HG02852 (cell line): ENCODE data around the gene VWA5B2.

Experiments
- ATAC-seq: cut with Tn5 transposase; IDR thresholded peaks from one replicate; pipeline ENCODE4 v1.9.1; 2021; ENCODE audit warnings: mild to moderate bottlenecking, moderate library complexity; ENCODE audit not compliant: unreplicated experiment

The VWA5B2 gene

DNA sequence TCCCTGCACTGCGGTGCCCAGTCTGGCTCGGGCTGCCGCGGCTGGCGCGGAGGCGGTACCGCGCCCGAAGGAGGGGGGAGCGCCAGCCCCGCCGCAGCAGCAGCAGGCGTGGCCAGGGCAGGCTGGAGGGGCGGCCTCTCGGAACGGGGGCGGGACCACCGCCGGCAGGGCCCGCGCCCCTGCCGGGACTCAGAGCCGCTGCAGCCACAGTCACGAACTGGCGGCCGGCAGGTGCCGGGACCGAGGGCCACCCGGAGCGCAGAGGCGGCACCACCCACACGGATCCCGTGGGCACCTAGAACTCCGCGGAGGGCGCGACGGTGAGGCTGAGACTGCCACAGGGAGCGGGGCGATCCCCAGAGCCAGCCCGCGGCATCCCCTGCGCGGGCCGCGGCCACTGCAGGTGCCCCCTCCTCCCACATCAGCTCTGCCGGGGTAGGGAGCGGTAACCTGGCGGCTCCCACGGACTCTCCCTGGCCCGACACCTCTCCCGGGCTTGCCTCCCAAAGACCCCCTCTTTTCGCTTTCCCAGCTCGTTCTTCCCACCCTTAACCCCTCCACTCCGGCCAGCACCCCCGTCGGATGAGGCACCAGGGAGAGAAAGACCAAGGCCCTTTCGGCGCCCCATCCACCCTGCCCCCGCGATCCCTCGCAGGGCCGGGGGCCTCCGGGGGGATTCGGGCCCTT lies at the start of gene VWA5B2:
Gene VWA5B2 (plus strand): TSS at position 192 of the 687 bp plus-strand sequence. CDS start 944 bp downstream, outside the sequence.
- ATAC-seq: peak; percentile 76

DNA sequence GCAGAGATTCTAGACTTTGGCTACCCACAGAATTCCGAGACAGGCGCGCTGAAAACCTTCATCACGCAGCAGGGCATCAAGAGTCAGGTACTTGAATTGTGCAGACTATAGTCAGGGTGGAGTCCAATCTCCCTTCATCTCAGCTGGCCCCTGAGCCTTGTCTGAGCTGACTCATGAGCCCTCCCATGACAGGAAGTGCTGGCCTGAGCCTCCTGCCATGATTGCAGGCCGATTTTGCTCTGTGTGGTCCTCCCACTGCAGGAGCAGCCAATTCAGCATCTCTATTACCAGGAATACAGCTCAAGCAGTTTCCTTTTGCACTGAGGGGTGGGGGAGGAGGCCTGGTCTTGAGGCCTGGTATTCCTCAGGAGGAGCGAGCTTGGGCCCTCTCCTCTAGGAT lies 49.2 kb upstream of the VWA5B2 start:
- ATAC-seq: no peak

DNA sequence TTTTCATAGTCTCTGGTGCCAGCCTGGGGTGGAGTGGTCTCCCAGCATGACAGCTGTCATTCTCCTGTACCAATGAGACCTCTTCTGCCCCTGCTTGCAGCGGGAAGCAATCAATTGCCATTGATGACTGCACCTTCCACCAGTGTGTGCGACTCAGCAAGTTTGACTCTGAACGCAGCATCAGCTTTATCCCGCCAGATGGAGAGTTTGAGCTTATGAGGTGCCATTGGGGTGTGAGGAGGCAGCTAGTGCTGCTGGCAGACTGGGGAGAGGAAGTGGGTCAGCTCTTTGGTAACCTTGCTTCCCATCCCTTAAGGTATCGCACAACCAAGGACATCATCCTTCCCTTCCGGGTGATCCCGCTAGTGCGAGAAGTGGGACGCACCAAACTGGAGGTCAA lies 47.8 kb upstream of the VWA5B2 start:
- ATAC-seq: no peak

DNA sequence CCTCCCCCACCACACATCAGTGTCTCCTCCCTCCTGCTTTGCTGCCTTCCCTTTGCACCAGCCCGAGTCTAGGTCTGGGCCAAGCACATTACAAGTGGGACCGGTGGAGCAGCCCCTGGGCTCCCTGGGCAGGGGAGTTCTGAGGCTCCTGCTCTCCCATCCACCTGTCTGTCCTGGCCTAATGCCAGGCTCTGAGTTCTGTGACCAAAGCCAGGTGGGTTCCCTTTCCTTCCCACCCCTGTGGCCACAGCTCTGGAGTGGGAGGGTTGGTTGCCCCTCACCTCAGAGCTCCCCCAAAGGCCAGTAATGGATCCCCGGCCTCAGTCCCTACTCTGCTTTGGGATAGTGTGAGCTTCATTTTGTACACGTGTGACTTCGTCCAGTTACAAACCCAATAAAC lies 45.7 kb upstream of the VWA5B2 start:
- ATAC-seq: no peak

DNA sequence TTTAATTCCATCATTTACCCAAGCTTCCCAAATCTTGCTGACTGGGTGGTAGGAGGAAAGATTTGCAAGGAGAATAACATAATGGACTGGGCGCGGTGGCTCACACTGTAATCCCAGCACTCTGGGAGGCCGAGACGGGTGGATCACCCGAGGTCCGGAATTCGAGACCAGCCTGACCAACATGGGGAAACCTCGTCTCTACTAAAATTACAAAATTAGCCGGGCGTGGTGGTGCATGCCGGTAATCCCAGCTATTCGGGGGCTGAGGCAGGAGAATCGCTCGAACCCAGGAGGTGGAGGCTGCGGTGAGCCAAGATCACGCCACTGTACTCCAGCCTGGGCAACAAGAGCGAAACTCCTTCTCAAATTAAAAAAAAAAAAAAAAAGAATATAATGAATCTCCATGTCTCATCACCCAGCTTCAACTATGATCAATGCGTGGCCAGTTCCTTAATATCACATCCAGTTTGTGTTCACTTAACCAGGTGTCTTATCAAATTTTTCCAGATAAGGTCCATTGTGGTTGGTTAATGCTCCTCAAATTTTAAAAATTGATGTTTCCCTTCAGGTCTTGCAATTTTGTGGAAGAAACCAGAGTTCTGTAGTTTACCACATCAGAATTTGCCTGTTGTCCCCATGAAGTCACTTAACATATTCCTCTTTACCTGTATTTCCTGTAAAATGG lies 44.7 kb upstream of the VWA5B2 start:
- ATAC-seq: no peak

DNA sequence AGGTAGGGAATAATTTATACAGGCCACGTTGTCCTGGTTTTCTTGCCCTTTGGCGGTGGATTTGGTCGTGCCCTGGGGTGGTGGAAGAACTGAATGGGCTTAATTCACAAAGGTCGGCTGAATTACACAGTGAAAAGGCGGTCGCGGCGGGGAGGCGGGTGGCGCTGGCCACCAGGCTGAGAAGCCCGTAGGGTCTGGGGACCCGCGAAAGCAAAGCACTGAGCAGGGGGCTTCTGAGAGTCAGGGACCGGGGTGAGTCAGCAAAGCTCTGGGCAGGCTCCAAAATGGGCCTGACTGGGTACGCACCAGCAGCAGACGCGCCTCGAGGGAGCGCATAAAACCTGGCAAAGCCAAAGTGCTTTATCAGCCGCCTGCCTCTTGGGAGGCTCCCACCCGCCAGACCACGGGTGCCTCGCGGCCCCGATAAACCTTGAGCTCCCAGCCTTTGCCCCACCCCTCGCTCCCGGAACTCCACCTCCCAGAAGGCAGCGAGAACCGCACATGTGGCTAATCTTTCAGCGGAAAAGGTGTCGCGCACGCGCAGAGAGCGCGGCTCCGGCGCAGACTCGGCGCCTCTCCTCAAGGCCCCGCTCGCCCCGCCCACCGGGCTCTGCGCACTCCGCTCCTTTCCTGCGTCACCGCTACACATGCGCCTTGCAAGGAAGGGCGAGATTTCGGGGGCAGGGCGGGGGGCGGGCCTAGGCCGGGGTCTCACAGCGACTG lies 43.8 kb upstream of the VWA5B2 start:
- ATAC-seq: peak; percentile 91

DNA sequence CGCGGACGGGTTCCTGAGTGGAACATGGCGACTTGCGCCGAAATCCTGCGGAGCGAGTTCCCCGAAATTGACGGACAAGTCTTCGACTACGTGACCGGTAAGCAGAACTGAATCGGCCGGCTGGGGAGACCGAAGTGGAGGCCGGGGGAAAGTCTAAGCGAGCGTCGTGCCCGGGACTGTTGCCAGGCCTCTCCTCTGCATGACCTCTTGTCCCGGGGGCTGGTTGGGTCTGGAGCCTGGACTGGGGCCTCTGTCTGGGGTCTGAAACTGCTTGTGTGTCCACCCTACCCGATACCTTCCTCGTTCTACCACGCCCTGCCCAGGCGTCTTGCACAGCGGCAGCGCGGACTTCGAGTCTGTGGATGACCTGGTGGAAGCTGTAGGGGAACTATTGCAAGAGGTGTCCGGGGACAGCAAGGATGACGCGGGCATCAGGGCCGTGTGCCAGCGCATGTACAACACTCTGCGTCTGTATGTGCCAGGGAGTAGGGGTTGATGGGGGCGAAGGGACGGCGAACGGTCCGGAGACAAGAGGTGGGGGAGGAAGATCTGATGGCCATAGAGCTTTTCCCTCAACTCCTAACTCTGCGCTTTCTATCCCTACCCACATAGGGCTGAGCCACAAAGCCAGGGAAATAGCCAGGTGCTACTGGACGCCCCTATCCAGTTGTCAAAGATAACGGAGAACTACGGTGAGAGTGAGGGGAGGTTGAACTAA lies 43.0 kb upstream of the VWA5B2 start, which contains the start of gene ABCF3:
Gene ABCF3 (plus strand): TSS at position 16 of the 718 bp plus-strand sequence. CDS start 9 bp downstream, at position 25.
- ATAC-seq: peak; percentile 32

DNA sequence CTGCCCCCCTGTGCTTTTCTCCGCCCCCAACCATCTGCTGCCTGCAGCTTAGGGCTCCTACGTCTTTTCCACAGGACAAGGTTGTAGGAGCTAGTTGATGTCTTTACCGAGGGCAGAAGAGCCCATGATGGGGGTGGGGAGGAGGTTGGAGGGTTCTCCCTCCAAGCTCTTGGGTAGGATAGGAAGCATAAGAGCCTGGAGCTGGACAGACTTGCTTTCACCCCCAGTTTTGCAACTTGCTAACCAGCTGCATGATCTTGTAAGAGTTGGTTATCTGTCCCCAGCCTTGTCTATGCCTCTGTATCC lies 42.5 kb upstream of the VWA5B2 start:
- no peak for ATAC-seq

DNA sequence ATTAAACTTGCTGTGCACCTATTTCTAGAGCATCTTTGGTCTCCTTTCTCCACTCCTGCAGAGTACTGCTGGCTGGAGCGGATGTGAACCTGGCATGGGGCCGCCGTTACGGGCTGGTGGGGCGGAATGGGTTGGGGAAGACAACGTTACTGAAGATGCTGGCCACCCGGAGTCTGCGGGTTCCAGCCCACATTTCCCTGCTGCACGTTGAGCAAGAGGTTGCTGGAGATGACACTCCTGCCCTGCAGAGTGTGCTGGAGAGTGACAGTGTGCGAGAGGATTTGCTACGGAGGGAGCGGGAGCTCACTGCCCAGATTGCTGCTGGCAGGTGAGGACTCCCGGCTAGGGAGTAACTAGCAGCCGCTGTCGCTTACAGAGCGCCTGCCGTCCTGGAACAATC lies 41.3 kb upstream of the VWA5B2 start:
- ATAC-seq: no peak

DNA sequence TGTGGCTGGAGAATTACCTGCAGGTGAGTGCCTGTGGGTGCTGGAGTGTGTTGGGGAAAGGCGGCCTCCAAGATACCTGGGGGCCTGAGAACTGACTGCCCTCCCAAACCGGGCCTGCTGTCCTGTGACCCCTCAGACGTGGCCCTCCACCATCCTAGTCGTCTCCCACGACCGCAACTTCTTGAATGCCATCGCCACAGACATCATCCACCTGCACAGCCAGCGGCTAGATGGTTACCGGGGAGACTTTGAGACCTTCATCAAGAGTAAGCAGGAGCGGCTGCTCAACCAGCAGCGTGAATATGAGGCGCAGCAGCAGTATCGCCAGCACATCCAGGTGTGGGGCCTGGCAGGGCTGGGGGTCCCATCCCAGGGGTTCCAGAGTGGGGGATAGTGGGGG lies 40.0 kb upstream of the VWA5B2 start:
- no peak for ATAC-seq

DNA sequence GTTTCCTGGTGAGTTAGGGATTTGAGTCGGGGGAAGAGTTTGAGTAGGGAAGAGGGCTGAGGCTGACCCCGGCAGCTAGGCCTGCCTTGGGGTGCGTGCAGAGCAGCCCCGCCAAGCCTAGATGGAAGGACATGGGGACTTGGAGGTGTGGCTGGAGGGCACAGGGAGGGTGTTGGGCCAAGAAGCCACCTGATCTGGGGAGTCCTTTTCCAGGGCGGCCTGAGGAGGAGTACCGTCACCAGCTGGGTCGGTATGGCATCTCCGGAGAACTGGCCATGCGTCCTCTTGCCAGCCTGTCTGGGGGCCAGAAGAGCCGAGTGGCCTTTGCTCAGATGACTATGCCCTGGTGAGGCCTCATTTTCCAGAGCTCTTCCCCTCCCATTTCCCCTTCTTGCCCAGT lies 36.5 kb upstream of the VWA5B2 start:
- no peak for ATAC-seq

DNA sequence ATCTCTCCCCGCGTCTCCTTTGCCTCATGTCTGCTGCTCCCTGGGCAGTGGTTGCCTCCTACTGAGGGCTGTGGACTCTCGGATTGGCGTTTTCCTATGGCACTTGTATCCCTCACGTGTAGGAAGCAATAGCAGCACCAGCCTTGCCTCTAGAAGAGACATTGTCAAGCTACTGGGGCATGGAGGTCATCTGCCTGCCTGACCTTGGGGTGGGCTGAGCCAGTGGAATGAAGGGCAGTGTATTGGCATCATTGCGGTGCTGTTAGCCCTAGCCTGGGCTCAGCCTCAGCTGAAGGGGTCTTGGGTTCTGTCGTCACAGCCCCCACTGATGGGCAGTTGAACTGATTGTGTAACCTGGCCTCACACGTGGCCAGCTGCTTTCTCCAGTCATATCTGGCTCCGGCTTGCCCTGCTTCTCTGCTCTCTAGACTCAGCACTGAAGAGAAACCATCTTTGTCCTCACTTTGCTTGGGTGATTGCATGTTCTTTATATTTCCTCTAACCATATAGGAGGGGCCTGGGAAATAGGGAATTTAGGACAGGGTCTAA lies 35.3 kb upstream of the VWA5B2 start:
- no peak for ATAC-seq

DNA sequence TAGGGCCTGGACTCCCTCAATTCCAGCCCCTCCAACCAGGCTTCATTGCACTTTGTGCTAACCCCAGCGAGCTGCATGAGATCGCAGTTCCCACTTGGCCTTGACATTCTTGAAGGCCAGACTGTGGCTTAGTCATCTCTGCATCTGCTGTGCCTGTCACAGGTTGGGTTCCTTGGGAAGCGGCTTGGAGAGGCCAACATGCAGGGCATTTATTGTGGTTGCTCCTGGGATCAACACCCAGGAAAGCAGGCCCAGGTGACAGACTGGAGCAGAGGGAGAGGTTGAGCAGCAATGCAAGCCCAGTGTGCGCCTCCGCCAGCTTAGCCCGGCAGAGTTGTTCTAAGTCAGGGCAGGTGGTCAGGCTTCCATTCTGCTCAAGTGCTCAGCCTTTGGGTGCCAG lies 32.8 kb upstream of the VWA5B2 start:
- no peak for ATAC-seq

DNA sequence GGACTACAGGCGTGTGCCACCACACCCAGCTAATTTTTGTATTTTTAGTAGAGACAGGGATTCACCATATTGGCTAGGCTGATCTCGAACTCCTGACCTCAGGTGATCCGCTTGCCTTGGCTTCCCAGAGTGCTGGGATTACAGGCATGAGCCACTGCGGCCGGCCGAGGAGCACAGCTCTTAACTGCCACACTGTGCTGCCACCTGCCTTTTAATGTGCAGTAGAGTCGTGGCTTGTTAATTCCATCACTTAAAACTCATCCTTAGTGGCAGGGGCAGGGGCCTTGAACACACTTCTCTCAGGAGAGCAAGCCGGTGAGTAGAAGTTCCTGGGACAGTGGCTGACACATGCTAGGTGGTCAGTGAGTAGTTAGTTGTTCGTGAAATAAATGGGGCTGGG lies 30.9 kb upstream of the VWA5B2 start:
- ATAC-seq: no peak

DNA sequence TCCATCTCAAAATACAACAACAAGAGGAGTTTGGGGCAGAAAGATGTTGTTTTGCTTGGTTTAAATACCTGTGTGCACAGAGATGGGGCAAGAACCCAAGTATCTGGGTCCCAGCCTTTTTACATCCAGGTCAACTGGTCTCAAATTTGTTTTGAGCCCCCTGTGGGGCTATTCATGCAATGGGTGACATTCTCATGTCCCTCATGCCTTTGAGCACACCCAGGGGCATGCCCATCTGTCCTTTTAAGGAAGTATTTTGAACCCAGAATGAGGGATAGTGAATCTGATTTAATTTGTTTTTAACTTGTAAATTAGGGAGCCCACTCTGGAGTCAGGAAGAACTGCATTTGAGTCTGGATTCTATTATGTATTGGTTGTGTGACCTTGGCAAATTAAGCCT lies 28.6 kb upstream of the VWA5B2 start:
- ATAC-seq: no peak

DNA sequence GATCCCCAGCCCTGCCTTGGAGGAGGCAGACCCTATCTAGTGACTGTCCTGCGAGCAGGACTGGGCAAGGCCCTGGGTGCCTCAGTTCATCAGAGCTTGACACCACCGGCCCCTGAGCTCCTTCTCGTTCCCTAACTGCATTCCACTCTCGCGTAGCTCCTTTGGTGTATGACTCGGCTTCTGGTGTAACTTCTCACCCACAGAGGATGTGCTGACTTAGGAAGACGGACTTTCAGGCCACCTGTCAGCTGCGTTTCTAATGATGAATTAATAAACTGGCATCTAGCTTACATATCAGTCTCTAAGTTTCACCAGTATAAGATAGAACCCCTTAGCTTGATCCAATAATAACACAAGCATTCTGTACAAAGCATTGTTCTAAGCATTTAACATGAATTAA lies 25.9 kb upstream of the VWA5B2 start:
- no peak for ATAC-seq

DNA sequence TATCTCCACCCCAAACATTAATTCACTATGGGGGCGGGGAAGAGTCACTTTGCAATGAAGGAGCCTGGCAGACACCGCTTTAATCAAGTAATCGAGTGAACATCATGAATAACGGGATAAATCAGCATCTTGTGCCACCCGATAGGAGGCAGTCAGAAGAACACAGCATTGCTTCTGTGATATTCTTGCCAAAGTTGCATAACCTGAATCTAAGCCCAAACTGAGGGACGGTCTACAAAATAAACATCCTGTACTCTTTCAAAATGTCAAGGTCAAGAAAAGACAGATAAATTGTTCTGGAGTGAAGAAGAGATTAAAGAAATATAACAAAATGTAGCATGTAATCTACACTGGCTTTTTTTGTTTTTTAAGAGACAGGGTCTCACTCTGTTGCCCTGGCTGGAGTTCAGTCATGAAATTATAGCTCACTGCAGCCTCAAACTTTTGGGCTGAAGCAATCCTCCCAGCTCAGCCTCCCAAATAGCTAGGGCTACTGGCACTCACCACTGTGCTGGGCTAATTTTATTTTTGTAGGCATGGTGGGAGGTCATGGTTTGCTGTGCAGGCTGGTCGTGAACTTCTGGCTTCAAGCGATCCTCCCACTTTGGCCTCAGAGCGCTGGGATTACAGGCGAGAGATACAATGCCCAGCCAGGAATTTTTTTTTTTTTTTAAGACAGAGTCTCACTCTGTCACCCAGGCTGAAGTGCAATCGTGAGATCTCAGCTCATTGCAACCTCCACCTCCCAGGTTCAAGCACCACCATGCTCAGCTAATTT lies 20.1 kb upstream of the VWA5B2 start:
- ATAC-seq: no peak

DNA sequence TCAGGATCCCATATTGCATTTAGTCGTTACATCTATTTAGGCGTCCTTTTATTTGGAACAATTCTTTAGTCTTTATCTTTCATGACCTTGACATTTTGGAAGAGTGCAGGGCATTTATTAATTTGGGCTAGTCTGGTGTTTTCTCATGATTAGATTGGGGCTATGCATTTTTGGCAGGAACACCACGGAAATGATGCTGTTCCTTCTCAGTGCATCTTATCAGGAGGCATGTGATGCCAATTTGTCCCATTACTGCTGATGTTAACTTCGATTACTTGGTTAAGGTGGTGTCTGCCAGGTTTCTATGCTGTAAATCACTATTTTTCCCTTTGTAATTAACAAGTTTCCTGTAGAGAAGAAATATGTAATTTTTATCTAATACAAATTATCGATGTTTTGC lies 18.1 kb upstream of the VWA5B2 start:
- ATAC-seq: no peak

DNA sequence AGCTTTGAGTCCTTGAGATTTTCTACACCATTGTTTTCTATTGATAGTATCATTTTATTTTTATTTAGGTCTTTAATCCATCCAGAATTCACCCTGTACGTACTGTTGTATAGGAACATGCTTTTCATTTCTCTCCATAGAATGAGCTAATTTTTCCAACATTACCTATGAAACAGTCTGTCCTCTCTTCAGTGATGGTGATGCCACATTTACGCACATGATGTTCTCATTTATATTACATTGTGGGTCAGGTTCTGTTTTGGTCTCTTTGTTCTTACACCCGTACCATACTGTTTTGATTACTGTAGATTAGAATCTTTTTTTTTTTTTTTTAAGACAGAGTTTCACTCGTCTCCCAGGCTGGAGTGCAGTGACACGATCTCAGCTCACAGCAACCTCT lies 17.7 kb upstream of the VWA5B2 start:
- no peak for ATAC-seq

DNA sequence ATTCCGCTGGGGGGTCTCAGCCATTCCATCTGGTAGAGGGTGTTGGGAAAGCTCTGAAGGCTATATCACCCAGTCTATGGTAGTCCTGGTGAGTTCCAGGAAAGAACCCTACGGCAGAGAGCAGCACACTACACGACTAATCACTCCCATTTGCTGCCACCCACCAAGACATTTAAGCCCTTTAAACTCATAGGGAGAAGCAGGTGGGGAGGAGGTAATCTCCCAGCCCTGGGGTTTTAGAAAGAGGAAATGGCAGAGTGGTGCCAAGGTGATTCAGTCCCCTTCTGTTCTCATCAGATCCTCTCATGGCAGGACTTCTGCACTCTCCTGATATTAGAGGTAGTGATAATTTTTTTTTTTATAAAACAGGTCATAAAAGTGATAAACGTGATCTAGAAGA lies 10.6 kb upstream of the VWA5B2 start:
- ATAC-seq: no peak
